Urothelium cell line (cell line): Measurements from ENCODE around the gene ST6GALNAC1.
"Not testable (repeated sequence)": the region's sequence is repeated elsewhere in the genome, so short reads cannot be mapped to it uniquely, and the experiment has no call there.

Source experiments
- DNase-seq: peaks from one replicate; pipeline ENCODE4 v3.0.0; 2011; ENCODE audit warnings: low spot score, mixed read lengths
- FAIRE-seq: peaks from 2 replicates; lab custom pipeline; 2011; peaks lifted over from hg19 to GRCh38; lab: Jason Lieb, UNC

The ST6GALNAC1 gene

DNA sequence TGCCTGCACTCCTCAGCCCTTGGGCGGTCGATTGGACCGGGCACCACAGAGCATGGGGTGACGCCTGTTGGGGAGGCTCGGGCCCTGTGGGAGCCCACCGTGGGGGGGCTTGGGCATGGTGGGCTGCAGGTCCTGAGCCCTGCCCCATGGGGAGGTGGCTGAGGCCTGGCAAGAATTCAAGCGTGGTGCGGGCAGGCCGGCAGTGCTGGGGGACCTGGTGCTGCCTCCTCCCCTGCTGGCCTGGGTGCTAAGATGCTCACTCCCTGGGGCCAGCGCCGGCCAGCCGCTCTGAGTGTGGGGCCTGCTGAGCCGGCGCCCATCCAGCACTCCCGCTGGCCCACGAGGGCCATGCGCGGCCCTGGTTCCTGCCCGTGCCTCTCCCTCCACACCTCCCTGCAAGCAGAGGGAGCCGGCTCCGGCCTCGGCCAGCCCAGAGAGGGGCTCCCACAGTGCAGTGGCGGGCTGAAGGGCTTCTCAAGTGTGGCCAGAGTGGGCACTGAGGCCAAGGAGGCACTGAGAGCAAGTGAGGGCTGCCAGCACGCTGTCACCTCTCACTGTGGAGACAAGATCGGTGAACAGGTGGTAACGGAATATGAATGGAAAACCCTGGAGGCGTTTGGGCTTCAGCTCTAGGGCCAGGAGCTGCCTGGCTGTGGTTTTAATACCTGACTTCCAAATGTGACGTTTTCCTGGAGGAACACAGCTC lies 28.5 kb downstream of the ST6GALNAC1 start:
- DNase-seq (no peak), FAIRE-seq (no peak)

DNA sequence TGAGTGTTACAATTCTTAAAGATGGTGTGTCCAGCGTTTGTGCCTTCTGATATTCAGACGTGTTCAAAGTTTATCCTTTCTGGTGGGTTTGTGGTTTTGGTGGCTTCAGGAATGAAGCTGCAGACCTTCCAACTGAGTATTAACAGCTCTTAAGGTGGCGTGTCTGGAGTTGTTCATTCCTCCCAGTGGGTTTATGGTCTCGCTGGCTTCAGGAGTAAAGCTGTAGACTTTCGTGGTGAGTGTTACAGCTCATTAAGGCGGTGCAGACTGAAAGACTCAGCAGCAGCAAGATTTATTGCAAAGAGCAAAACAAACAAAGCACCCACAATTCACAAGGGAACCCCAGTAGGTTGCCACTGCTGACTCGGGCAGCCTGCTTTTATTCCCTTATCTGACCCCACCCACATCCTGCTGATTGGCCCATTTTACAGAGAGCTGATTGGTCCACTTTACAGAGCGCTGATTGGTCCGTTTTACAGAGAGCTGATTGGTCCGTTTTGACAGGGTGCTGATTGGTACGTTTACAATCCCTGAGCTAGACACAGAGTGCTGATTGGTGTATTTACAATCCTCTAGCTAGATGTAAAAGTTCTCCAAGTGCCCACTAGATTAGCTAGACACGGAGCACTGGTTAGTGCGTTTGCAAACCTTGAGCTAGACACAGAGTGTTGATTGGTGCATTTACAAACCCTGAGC lies 29.3 kb downstream of the ST6GALNAC1 start:
- not testable (repeated sequence) for FAIRE-seq, DNase-seq

DNA sequence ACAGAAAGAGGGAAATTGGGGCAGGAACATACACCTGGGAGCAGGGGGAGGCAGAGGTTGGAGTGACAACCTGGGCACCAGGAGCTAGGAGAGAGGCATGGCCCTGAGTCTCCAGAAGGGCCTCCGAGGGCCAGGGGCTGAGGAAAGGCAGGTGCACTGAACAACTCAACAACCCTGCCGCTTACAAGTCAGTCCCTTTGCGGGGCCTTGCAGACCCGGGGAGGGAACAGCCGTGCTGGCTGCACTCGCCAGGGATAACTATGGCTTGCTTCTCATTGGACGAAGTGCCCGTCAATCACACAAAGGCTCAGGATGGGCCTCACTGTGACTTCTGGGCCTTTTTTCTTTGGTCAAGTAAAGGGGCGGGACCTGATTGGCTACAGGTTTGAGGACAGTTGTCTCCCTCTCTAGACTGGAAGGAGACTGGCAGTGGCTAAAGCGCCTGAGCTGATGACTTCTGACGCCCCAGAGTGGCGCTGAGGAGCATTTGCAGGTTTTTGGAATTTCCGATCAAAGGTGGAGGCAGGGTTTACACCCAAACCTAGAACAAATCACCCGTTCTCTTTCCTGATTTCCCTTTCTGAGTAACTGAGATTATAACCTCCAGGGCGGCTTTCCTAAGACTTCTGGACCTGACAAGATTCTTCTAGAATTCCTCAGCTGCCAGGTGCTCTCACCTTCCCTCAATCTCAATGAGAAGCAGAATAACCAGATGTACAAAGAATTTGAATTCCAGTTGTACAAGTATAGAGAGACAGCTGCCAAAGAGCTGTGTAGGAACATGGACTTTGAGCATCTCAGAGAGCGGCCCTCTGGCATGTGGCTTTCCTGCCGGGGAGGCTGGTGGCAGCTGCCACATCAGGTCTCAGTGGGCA lies 30.3 kb downstream of the ST6GALNAC1 start:
- no peak for FAIRE-seq

DNA sequence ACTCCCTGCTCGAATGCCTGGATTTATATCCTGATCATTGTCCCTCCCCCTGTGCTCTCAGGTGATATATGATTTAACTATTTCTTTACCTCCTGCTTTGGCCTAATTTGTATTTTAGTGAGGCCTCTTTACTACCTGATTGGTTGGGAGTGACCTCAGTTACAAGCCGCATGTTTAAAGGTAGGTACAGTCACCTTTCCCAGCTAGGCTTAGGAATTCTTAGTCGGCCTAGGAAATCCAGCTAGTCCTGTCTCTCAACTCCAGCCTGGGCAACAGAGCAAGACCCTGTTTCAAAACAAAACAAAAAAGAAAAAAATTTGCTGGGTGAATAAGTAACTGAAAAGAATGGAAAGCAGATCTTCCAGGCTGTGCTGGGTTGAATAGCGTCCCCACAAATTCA lies 31.1 kb downstream of the ST6GALNAC1 start:
- DNase-seq: no peak
- FAIRE-seq: no peak

More for the DNA sequence above, 30.3 kb downstream of the ST6GALNAC1 start:
- no peak for DNase-seq

DNA sequence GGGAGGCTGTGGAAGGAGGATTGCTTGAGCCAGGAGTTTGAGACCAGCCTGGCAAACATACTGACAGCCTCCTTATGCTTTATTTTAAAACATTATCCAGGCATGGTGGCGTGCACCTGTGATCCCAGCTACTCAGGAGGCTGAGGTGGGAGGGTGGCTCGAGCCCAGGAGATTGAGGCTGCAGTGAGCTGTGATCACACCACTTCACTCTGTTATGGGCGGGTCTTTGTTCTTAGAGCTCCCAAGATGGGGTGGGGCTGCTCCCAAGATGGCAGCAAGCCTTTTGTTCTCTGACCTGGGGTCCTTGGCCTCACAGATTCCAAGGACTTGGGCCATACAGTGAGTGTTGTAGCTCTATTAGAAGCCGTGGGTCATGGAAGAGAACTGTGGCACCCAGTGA lies 31.8 kb downstream of the ST6GALNAC1 start:
- DNase-seq (no peak), FAIRE-seq (no peak)

DNA sequence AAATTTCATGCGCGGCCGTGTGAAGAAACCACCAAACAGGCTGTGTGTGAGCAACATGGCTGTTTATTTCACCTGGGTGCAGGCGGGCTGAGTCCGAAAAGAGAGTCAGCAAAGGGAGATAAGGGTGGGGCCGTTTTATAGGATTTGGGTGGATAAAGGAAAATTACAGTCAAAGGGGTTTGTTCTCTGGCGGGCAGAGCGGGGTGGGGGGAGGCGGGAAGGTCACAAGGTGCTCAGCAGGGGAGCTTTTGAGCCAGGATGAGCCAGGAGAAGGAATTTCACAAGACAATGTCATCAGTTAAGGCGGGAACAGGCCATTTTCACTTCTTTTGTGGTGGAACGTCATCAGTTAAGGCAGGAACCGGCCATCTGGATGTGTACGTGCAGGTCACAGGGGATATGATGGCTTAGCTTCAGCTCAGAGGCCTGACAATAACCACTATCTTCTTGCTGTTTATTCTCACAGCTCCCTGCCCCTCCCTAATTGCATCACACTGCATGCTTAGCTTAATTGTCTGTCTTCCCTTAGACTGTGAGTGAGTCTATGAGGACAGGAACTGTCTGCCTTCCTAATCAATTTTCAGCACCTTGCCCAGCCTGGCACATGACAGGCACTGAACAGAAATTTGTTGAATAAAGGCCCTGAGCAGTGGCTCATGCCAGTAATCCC lies 32.3 kb downstream of the ST6GALNAC1 start:
- FAIRE-seq, DNase-seq: not testable (repeated sequence)

DNA sequence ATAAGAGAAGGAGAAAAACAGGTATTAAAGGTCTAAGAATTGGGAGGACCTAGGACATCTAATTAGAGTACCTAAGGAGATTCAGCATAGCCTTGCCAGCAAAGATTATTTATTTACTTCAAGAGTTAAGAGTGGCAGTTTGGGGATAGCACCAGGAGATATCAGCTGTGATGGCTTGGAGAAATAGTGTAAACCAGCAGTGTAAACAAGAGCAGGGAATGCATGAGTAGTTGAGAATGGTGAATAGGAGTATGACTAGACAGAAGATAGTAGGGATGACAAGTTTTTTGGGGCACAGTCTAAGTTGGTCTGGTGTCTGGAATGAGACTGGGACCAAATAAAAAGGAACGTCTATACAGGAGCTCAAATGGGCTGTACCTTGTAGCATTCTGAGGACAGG lies 36.9 kb downstream of the ST6GALNAC1 start:
- FAIRE-seq: not testable (repeated sequence)

DNA sequence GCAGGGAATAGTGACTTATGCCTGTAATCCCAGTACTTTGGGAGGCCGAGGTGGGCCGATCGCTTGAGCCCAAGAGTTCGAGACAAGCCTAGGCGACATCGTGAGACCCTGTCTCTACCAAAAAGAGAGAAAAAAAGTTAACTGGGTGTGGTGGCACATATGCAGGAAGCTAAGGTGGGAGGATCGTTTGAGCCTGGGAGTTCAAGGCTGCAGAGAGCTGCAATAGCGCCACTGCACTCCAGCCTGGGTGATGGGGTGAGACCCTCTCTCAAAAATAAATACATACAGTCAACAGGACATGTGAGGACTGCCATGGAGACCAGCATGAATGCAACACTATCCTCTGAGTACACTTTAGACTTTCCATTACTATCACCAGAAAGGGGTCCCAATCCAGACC lies 42.5 kb downstream of the ST6GALNAC1 start:
- DNase-seq (no peak), FAIRE-seq (no peak)

More for the DNA sequence above, 36.9 kb downstream of the ST6GALNAC1 start:
- DNase-seq: not testable (repeated sequence)

DNA sequence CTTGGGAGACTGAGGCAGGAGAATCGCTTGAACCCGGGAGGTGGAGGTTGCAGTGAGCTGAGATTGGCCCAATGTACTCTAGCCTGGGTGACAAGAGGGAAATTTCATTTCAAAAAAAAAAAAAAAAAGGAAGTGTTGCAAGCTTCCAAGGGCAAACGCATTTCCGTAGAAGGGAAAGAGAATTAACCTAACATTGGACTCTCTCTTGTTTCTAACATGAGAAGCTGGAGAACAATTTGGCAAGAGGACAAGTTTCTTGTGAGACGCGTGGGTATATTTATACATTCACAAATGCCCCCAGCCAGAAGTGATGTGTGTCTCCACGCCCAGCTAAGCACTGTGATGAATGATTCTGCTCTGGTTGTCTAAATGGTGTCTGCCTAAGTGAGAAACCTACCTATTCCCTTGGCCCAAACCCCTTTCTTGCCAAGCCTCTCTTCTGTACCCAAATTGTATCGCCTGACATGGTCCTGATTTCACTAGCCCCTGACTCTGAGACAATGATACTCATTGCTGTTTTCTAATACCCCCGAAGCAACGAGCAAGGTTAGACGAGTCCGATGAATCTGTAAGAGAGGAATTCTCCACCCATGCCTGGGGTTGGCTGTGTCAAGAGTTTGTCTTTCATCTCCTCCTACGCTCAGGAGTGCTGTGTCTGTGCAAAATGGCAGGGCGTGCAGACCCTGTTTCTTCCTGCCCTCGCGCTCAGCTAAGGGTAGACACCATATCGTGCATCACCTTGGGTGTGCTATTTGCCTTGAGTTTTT lies 43.7 kb downstream of the ST6GALNAC1 start:
- no peak for DNase-seq
- FAIRE-seq: no peak

DNA sequence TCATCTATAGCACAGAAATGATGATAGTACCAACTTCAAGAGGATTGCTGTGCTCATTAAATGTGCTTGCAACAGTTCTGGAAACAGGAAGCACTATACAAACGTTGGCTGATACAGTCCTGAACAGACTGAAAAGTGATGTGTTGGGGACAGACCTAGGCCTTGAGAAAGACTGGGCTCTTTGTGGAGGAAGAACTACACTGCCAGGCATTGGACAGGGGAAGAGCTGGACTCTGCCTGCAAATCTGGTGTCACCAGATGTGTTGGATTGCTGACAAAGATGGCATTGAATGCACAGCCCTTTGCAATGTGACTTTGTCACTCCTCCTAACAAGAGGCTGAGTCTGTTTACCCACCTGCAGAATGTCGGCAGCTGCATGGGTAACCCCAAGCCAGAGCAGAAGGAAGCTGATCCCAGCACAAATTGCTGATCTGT lies 45.5 kb downstream of the ST6GALNAC1 start:
- DNase-seq: no peak
- FAIRE-seq: no peak

DNA sequence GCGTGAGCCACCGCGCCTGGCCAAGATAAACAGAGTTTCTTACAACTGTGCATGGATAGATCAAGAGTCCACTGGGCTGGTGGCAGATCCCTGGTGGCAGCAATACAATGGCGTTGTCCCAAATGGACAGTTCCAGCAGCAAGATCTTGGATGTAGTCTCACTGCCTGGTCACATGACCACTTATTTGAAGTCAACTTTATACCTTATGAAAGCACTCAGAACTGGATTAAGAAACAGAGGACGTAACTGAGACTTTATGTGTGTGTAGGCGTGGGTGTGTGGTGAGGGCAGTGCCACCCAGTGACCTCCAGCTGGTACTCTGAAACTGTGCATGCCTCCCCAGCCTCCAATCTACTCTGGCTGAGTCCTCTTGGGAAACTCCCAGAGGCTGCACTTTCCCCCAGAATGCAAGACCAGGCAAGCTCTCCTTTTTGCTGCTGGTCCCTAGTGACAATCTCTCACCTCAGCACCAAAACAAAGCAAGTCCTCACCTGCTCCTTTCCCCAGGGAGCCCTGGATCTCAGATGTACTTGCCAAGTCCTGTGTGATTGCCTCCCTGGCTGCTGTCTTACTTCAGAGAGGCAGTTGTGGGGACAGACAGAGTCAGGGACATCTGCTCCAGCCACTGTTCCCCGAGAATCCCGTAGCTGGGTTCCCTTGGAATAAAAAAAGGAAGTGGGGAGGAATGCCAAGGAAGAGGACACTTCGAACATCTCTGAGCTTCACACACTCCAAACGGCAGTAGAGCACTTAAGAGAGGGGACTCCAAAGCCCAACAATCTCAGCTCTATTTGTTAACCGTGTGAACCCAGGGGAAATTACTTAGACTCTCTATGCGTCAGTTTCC lies 46.2 kb downstream of the ST6GALNAC1 start:
- no peak for DNase-seq
- FAIRE-seq: no peak

DNA sequence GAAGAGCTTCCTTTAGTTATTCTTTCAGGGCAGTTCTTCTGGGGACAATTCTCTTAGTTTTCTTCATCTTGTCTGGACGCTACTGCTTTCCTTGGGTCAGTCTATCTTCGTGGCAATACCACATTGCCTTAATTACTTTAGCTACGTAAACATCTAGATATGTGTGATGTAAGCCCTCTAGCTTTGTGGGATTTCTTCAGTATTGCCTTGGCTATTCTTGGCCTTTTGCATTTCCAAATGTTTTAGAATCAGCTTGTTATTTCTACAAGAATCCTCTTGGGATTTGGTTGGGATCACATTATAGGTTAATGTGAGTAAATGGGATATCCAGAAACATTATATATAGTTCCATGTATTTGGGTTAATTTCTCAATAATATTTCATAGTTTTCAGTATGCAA lies 48.9 kb downstream of the ST6GALNAC1 start:
- DNase-seq (no peak), FAIRE-seq (no peak)

DNA sequence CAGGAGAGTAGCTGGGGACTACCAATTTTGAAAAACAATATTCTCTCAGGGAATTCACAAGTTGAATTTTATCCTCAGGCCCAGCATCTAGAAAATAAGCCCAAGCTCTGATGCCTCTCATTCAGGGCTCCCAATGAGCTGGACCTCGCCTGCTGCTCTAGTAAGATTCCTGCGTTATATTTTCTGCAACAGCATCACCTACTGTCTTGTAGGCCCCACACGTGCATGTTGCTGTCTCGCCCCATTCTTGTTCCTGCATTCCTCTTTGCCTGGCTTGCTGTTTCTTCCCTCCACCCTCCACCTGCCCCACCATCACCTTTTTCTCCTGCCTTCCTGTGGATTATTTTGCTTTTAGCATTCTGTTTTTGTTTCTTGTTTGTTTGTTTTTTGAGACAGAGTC lies 49.6 kb downstream of the ST6GALNAC1 start:
- DNase-seq: no peak
- FAIRE-seq: no peak

DNA sequence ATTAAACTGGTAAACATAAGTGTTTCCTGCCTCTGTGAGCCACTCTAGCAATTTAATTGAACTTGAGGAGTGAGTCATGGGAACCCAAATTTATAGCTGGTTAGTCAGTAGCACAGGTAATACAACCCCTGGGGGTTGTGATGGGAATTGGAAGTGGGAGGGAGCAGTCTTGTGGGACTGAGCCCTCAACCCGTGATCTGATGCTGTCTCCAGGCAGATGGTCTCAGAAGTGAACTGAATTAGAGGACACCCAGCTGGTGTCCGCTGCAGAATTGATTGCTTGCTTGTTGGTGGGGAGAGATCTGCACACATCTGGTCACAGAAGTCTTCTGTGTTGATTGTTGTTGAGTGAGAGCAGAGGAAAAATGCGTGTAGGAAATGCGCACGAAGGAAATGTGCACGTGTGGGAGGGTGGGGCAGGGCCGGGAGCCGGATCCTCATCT lies 50.2 kb downstream of the ST6GALNAC1 start:
- FAIRE-seq (no peak), DNase-seq (peak; percentile 46)

DNA sequence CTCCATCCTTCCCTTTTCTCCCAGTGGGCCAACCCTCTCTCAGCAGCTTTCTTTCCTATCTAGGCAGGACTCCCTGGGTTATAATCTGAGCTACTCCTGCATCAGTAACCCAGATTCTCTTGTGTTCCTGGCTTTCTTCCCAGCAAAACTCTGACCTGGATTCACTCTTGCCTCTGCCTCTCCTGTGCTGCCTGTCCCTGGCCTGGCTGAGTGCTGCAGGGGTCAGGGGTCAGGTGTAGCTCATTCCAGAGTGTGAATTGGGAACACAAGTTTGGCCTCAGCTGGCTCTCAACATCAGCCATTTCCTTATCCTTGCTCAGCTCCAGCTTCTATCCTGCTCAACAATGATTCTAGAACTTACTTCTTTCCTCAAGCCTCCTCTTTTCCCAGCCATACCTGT lies 55.4 kb downstream of the ST6GALNAC1 start:
- DNase-seq: no peak
- FAIRE-seq: no peak

DNA sequence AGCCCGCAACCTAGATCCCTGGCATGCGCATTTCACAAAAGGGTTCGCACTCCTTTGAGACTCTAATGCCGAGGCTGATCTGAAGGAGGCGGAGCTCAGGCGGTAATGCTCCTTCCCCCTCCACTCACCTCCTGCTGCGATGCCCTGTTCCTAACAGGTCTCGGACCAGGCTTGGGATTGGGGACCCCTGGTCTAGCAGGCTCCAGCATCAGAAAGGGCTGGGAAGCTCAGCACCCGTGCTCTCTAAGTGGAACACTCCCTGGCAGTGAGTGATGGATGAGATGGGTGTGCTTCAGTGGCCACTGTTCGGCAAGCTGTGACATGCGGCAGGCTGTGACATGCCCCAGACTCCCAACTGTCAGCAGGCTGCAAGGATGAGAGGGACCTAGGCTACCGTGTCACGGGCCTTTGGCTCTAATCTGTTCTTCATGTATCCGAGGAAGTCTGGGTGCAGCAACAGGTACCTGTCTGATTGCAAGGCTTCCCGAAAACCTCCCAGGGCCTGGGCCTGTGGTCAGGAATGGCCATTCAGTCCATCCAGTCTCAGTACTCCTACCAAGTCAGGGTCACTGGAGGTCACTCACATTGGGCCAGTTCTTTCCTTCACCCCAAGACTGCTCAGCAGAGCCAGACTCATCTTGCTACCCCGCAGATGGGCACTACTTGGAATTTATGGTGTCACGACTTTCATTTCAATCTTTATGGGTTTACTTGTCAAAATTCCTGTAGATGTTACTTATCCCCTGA lies 56.6 kb downstream of the ST6GALNAC1 start:
- DNase-seq: no peak
- FAIRE-seq: no peak

DNA sequence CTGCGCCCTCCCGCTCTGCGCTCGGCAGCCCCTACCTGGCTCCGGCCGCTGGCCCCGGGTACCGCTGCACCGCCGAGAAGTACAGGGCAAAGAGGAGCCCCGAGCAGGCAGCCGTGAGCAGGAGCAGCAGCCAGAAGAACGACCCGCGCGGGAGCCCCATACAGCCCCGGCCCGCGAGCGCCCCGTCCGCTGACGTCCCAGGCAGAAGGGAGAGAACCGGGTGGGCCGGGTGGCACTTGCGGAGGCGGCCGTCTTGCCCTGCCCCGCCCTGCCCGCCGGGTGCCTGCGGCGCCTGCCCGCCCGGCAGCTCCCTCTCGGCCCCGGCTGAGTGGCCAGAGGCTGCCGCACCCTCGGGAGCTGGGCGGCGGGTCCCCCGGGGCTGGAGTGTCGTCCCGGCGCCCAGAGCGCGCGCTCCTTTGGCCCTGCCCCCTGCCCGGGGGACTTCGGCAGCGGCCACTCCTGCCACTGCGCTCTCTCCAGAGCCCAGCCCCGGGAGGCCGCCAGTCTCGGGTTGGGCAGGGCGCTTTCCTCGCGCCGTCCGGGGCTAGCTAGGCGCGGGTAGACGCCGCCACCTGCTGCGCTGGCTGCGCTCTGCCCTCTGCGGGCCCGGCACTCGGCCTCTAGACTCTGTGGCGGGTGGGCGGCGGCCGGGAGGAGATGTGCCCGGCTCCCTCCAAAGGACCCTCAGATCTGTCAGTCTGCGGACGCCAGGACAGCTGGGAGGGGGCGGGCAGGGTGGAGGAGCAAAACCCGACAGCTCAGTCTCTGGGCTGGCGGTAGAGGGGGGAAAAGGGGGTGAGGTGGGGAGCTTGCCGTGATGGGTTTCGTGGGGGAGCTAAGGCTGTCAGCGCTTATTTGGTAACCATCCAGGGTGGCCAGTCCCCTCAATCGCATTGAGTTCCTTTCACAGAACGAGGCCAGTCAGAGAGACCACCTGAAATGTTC lies 57.6 kb downstream of the ST6GALNAC1 start, which contains the start of gene ST6GALNAC2:
TSS of gene ST6GALNAC2 (minus strand) at position 212 of the 945 bp plus-strand sequence. CDS start at position 160, 52 bp downstream.
- DNase-seq (no peak), FAIRE-seq (no peak)
